ENCODE measurements around the gene RPTOR. TPM values are rescaled to one million over a fixed set of nuclear protein-coding genes. Genes with fewer than 3 reads are reported as not detected.

The RPTOR gene
- total RNA-seq, 2 experiments from 2014 or later = 48.1 to 87.8 TPM

- H3K4me2 ChIP-seq (ENCODE audit: low read length) = no peak overlapping the region
- DNase-seq (ENCODE audit: low spot score) = no peak
- H4K20me1 ChIP-seq (ENCODE audit: insufficient read depth, low read length) = no peaks in the 10 kb centered on the region
- H2AFZ ChIP-seq (ENCODE audit: low read length) = no peak overlapping the region
- intact Hi-C loops (cut with micrococcal nuclease; ENCODE audit: unreplicated experiment) = no loop called here
- ChIA-PET CTCF (ENCODE audit: unreplicated experiment) (no interaction called here), POLR2A (no interaction called here)
- H3K9me2 ChIP-seq (ENCODE audit: insufficient read depth, low read length) = no peaks in the 10 kb centered on the region
- no TSS peak for BruUV-seq (replicated peaks)
- TF ChIP-seq, protein P1, sequence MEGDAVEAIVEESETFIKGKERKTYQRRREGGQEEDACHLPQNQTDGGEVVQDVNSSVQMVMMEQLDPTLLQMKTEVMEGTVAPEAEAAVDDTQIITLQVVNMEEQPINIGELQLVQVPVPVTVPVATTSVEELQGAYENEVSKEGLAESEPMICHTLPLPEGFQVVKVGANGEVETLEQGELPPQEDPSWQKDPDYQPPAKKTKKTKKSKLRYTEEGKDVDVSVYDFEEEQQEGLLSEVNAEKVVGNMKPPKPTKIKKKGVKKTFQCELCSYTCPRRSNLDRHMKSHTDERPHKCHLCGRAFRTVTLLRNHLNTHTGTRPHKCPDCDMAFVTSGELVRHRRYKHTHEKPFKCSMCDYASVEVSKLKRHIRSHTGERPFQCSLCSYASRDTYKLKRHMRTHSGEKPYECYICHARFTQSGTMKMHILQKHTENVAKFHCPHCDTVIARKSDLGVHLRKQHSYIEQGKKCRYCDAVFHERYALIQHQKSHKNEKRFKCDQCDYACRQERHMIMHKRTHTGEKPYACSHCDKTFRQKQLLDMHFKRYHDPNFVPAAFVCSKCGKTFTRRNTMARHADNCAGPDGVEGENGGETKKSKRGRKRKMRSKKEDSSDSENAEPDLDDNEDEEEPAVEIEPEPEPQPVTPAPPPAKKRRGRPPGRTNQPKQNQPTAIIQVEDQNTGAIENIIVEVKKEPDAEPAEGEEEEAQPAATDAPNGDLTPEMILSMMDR (conservative IDR thresholded peaks at IDR 0.05; ENCODE audit: low read length) = no peak
- TF ChIP-seq EZH2phosphoT487 (IDR thresholded peaks at IDR 0.05; ENCODE audit: borderline replicate concordance, low read depth, low read length) = no peak
- H3K36me3 ChIP-seq (ENCODE audit: insufficient read depth, low read length) = peaks cover 18% of the 10 kb centered on the region
- no peaks in the 10 kb centered on the region for H3K4me1 ChIP-seq (ENCODE audit: insufficient read depth, low read length, poor library complexity, severe bottlenecking)
- H3K4me3 ChIP-seq (ENCODE audit: low read depth, low read length, poor library complexity, severe bottlenecking) = no peak overlapping the region
- H3K9me3 ChIP-seq (ENCODE audit: low read length) = no peaks in the 10 kb centered on the region
- H3K79me2 ChIP-seq (ENCODE audit: insufficient read depth, low read depth, low read length) = no peaks in the 10 kb centered on the region
- no peak overlapping the region for H3K27ac ChIP-seq (ENCODE audit: low read depth, low read length, poor library complexity, severe bottlenecking)
Measured at GRCh38 chr17:80872001-80872500, 327.4 kb downstream of the RPTOR start.

DNA sequence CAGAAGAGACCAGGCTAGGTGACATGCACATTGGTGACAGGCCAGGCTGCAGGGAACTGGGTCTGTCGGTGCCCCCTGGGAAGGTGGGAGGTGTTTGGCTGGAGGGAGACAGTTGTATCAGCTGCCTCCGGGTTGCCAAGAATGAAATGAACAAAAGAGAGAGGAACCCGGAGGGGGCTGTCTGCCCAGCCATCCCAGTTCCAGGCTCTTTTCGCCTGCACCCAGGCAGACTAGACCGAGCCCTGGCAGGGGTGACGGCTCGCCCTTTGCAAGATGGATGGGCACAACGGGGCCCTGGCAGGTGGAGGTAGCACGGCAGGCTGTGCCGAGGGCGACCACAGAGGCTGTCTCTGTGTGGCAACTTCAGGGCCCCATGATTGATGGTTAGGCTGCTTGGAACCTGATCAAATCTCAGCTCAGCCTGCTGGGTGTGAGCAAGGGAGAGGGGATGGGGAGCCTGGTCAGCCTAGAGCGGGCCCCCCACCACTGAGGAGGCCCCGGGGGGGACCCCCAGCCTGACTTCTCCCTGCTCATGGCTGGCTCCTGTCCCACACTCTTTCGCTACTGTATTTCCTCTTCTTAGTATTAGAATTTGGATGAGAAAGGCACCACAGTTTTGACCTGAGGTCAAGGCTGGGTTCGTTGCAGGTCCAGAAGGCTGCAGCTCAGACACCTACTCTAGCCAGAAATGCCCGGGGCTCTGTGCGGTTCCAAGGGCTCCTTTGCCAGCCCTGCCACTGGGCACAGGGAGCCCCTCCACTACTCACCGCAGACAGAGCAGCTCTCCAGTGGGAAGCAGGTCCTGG is 328.1 kb downstream of the RPTOR start:
- Histone ChIP-seq H3K4me1 (ENCODE audit: insufficient read depth, low read length, poor library complexity, severe bottlenecking) (no peaks in the 10 kb centered on the region), H3K27ac (ENCODE audit: low read depth, low read length, poor library complexity, severe bottlenecking) (no peak overlapping the region), H3K9me2 (ENCODE audit: insufficient read depth, low read length) (no peaks in the 10 kb centered on the region), H3K9me3 (ENCODE audit: low read length) (no peaks in the 10 kb centered on the region), H2AFZ (ENCODE audit: low read length) (no peak overlapping the region), H3K4me3 (ENCODE audit: low read depth, low read length, poor library complexity, severe bottlenecking) (no peak overlapping the region), H3K79me2 (ENCODE audit: insufficient read depth, low read depth, low read length) (no peaks in the 10 kb centered on the region), H4K20me1 (ENCODE audit: insufficient read depth, low read length) (no peaks in the 10 kb centered on the region), H3K4me2 (ENCODE audit: low read length) (no peak overlapping the region), H3K36me3 (ENCODE audit: insufficient read depth, low read length) (peaks cover 18% of the 10 kb centered on the region)
- no TSS peak for BruUV-seq (replicated peaks)
- intact Hi-C loops (cut with micrococcal nuclease; ENCODE audit: unreplicated experiment) = no loop called here
- DNase-seq (ENCODE audit: low spot score) = no peak
- no peak for TF ChIP-seq EZH2phosphoT487 (IDR thresholded peaks at IDR 0.05; ENCODE audit: borderline replicate concordance, low read depth, low read length)
- TF ChIP-seq, protein P1 (conservative IDR thresholded peaks at IDR 0.05; ENCODE audit: low read length) = no peak
- ChIA-PET POLR2A (no interaction called here), CTCF (ENCODE audit: unreplicated experiment) (no interaction called here)

DNA sequence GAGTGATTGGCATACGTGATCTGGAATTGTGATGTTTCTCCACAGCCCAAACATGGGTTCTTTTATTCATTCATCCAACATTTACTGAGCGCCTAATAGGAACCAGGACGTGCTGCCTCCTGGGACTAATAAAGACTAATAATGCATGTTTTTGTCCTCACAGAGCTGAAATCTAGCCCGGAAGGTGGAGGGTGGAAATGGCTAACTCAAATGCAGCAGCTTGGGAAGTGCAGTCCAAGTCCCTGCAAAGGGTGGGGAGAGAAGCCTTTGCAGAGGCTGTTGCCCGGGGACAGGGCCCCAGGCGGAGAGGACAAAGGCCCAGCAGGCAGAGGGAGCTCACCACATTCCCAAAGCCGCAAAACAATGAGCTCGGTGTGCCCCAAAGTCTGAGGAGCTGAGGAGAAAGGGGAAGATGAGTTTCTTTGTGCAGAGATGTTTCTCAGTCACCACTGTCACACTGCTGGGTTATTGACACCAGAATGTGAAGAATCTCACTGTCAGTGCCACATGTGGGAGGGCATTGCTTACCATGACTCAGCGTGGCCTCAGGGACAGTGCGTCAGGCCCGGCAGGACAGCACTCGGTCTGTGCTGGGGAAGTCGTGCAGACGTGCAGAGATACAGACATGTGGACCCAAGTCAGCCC is 328.8 kb downstream of the RPTOR start:
- intact Hi-C loops (cut with micrococcal nuclease; ENCODE audit: unreplicated experiment) = no loop called here
- Histone ChIP-seq H3K36me3 (ENCODE audit: insufficient read depth, low read length) (peaks cover 18% of the 10 kb centered on the region), H3K9me2 (ENCODE audit: insufficient read depth, low read length) (no peaks in the 10 kb centered on the region), H3K27ac (ENCODE audit: low read depth, low read length, poor library complexity, severe bottlenecking) (no peak overlapping the region), H3K4me2 (ENCODE audit: low read length) (no peak overlapping the region), H2AFZ (ENCODE audit: low read length) (no peak overlapping the region), H3K9me3 (ENCODE audit: low read length) (no peaks in the 10 kb centered on the region), H3K4me1 (ENCODE audit: insufficient read depth, low read length, poor library complexity, severe bottlenecking) (no peaks in the 10 kb centered on the region), H4K20me1 (ENCODE audit: insufficient read depth, low read length) (no peaks in the 10 kb centered on the region), H3K4me3 (ENCODE audit: low read depth, low read length, poor library complexity, severe bottlenecking) (no peak overlapping the region), H3K79me2 (ENCODE audit: insufficient read depth, low read depth, low read length) (no peaks in the 10 kb centered on the region)
- TF ChIP-seq, protein P1 (conservative IDR thresholded peaks at IDR 0.05; ENCODE audit: low read length) = no peak
- TF ChIP-seq EZH2phosphoT487 (IDR thresholded peaks at IDR 0.05; ENCODE audit: borderline replicate concordance, low read depth, low read length) = no peak
- ChIA-PET CTCF (ENCODE audit: unreplicated experiment) (no interaction called here), POLR2A (no interaction called here)
- no peak for DNase-seq (ENCODE audit: low spot score)
- no TSS peak for BruUV-seq (replicated peaks)

All from OCI-LY7 (cell line).